ENCODE measurements around the gene SPATC1L.

DNA sequence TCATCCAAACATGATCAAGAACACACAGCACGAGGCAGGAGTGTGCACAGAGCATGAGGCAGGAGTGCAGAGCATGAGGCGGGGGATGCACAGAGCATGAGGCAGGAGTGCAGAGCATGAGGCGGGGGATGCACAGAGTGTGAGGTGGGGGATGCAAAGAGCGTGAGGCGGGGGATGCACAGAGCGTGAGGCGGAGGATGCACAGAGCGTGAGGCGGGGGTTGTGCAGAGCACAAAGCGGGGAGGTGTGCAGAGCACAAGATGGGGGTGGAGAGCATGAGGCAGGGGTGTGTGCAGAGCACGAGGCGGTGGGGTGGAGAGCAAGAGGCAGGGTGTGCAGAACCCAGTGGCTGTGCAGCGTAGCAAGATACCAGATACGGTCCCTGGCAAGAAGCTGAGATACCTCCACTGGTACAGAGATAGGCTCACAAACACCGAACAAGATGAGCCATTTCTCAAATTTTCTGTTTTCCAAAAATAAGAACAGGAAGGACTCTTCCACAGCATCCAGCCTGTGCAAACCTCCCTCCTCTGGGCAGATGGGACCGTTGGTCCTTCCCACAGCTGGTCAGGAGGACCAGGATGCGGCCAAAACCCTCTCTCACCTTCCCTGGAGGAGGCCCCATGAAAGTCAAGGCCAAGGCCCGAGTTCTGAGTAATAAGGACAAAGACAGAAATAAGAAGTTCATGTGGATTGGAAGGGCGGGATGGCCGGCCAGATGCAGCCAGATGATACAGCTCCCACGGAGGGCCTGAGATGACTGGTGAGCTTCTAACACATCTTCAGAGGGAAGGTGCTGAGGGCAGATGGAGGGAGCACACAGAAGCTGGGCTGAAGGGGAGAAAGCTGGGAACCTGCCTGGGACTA is 12.0 kb downstream of the SPATC1L start:
- TF ChIP-seq, protein P1, sequence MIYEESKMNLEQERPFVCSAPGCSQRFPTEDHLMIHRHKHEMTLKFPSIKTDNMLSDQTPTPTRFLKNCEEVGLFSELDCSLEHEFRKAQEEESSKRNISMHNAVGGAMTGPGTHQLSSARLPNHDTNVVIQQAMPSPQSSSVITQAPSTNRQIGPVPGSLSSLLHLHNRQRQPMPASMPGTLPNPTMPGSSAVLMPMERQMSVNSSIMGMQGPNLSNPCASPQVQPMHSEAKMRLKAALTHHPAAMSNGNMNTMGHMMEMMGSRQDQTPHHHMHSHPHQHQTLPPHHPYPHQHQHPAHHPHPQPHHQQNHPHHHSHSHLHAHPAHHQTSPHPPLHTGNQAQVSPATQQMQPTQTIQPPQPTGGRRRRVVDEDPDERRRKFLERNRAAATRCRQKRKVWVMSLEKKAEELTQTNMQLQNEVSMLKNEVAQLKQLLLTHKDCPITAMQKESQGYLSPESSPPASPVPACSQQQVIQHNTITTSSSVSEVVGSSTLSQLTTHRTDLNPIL (CRISPR knock-in tag; IDR thresholded peaks at IDR 0.05; ENCODE audit: low read depth): no peak
- TF ChIP-seq, protein P2, sequence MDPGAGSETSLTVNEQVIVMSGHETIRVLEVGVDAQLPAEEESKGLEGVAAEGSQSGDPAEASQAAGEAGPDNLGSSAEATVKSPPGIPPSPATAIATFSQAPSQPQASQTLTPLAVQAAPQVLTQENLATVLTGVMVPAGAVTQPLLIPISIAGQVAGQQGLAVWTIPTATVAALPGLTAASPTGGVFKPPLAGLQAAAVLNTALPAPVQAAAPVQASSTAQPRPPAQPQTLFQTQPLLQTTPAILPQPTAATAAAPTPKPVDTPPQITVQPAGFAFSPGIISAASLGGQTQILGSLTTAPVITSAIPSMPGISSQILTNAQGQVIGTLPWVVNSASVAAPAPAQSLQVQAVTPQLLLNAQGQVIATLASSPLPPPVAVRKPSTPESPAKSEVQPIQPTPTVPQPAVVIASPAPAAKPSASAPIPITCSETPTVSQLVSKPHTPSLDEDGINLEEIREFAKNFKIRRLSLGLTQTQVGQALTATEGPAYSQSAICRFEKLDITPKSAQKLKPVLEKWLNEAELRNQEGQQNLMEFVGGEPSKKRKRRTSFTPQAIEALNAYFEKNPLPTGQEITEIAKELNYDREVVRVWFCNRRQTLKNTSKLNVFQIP (CRISPR knock-in tag; IDR thresholded peaks at IDR 0.05; ENCODE audit: borderline replicate concordance, low read depth): no peak
- TF ChIP-seq ZFP3 (CRISPR knock-in tag; IDR thresholded peaks at IDR 0.05) (no peak), BACH2 (CRISPR knock-in tag; IDR thresholded peaks at IDR 0.05; ENCODE audit: borderline replicate concordance) (no peak), ZC3H10 (CRISPR knock-in tag; IDR thresholded peaks at IDR 0.05) (no peak), ZNF565 (CRISPR knock-in tag; conservative IDR thresholded peaks at IDR 0.05; ENCODE audit: low read depth) (no peak)
